Activated CD8-positive, alpha-beta memory T cell treated with anti-CD3 and anti-CD28 coated beads, Interleukin-2, amount 50 U/mL, for 1 hour (primary cell): ENCODE data around the gene TMEM120B.
"Not testable (repeated sequence)": the region's sequence is repeated elsewhere in the genome, so short reads cannot be mapped to it uniquely, and the experiment has no call there.

Experiments
- DNase-seq: peaks from one replicate; pipeline ENCODE4 v3.0.0-alpha.2; 2020; ENCODE audit errors: extremely low read depth

Gene TMEM120B

DNA sequence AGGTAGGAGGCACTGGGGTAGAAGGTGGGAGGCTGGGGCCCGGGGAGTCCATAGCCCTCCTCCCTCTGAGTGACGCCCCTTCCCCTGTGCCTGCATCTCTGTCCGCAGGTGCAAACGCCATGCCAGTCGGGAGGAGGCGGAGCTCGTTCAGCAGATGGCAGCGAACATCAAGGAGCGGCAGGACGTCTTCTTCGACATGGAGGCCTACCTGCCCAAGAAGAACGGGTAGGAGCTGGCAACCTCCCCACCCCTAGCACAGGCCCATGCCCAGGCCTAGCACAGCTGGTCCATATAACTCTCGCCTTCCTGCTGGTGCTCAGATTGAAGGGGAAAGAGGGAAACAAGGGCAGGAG, 35.6 kb downstream of the TMEM120B start:
- DNase-seq, result no peak

DNA sequence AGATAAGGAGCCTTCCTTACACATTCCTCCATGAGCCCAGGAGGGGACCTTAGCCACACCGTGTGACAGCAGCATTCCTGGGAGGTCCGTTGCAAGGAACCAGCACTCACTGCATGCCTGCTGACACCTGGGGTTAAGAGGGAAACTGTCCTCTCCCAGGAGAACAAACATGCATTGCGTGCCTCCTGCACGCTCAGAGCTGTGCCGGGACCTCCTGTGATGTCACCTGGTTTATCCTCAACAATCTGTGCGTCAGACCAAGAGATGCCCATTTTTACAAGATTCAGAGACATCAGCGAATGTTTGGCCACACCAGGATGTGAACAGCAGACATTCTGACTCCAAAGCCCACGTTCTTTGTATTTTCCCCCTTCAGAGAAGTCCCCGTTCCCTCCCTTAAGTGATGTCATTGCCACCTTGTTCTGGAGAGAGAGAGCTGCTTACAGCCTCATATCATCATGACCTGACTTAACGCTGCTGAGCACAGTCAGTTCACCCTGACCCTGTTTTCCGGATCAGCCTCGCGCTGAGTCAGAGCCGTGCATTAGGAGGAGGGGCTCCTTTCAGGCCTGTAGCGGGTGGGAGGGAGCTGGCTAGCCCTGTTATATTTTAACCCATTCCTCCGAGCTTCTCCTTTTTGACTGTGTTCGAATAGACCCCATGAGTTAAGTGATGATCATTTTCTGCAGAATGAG, 36.2 kb downstream of the TMEM120B start:
- DNase-seq, result no peak

DNA sequence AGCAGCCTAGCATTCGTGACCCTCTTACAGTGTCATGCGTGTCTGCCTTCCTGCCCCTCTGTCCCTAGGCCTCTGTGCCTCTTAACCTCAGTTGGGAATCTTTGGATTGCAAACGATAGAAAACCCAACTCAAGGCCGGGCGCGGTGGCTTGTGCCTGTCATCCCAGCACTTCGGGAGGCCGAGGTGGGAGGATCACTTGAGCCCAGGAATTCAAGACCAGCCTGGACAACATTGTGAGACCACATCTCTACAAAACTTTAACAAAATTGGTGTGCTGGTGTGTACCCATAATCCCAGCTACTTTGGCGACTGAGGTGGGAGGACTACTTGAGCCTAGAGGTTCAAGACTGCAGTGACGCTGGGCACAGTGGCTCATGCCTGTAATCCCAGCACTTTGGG, 36.7 kb downstream of the TMEM120B start:
- no peak for DNase-seq

DNA sequence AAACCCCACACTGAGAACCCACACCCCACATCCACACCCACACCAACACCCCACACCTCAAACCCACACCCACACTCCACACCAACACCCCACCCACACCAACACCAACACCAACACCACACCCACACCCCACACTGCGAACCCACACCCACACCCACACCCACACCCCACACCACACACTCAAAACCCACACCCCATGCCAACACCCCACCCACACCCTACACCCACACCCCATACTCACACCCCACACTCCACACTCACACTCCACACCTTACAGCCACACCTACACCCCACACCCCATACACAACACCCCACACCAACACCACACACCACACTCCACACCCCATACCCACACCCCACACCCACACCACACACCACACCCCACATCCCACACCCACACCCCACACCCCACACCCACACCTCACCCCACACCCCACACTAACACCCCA, 38.0 kb downstream of the TMEM120B start:
- DNase-seq, result no peak

DNA sequence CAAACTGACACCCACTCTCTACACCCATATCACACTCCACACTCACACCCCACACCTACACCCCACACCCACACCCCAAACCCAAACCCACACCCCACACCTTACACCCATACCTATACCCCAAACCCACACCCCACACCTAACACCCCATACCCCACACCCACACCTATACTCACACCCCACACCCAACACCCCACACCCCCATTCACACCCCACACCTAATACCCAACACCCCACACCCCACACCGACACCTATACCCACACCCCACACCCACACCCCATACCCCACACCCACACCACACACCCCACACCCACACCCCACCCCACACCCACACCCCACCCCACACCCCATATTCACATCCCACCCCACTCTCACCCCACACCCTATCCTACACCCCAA, 38.5 kb downstream of the TMEM120B start:
- no peak for DNase-seq

DNA sequence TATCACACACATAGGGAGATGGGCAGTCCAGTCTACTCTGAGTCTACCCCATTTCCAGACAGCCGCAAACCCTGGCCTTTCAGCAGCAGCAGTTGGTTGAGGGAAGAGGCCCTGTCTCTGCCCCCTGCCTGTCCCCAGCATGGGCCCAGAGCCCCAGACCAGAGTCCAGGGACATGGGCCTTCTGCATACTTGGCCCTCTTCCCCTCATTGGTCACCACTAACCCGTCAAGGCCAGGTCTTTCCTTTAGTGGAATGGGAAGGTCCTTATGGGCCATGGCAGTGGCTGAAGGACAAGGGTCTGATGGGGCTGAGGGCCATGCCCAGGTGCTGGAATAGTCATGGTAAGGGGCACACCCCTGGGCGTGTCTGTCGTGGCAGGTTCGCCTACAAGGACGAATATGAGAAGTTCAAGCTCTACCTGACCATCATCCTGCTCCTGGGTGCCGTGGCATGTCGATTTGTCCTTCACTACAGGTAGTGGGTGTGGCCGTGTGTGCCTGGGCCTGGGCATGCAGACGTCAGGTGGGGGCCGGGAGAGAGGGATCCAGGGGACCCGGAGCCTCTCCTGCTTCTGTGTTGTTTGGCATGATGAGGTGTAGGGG, 39.3 kb downstream of the TMEM120B start:
- no peak for DNase-seq

GRCh38 chr12:121753844-121754264, 41.3 kb downstream of the TMEM120B start:
- DNase-seq, result no peak

DNA sequence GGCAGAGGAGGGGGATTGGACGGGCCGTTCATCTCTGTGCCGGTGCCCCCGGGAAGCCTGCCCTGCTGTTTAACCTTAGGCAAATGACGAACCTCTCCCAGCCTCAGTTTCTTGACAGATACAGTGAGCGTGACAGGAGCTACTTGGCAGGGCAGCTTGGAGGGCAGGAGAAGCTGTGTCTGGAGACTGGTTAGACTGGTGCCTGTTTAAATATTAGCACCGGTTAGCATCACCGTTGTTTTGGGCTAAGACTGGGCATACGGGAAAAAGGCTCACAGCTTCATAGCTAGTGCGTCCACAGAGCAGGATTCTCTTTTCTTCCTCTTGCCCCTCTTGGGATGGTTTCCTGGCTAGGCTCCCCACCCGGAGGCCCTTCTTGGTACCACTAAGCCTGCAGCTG, 42.3 kb downstream of the TMEM120B start:
- DNase-seq, result no peak

DNA sequence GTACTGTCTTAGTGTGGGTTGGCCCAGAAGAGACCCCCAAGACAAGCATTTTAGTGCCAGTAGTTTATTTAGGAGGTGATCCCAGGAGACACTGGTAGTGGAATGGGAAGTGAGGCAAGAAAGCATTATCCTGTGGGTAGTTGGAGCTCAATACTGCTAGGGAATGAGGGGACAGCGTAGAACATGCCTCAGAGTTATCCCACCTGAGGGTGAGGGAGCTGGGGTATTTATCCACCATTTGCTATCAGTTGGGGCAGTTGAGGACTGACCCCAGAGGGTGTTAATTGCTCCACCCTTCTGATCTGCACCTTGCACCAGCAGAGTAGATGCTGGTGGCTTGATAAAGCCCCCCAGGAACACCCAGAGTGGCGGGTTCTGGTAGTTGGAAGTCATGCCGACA, 43.0 kb downstream of the TMEM120B start:
- DNase-seq, result no peak

DNA sequence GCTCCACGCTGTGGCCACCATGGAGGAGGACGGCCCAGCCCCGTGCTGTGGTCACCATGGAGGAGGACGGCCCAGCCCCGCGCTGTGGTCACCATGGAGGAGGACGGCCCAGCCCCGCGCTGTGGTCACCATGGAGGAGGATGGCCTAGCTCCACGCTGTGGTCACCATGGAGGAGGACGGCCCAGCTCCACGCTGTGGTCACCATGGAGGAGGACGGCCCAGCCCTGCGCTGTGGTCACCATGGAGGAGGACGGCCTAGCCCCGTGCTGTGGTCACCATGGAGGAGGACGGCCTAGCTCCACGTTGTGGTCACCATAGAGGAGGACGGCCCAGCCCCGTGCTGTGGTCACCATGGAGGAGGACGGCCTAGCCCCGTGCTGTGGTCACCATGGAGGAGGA, 46.0 kb downstream of the TMEM120B start:
- not testable (repeated sequence) for DNase-seq

DNA sequence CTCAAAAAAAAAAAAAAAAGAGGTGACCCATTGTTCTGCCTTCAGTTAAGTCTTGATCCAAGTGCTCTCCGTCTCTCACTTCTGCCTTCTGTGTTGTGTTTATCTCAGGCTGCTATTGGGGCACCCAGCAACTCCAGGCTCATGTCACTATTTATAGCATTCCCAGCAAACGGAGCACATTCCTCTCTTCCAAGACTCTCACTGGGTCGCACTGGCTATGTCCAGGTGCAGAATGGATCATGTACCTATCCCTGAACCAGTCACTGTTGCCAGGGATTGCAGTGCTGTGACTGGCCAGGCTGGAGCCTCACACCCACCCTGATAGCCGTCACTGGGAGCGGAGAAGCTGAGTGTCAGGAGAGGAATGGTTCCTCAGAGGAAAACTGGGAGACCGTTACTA, 49.7 kb downstream of the TMEM120B start:
- no peak for DNase-seq

DNA sequence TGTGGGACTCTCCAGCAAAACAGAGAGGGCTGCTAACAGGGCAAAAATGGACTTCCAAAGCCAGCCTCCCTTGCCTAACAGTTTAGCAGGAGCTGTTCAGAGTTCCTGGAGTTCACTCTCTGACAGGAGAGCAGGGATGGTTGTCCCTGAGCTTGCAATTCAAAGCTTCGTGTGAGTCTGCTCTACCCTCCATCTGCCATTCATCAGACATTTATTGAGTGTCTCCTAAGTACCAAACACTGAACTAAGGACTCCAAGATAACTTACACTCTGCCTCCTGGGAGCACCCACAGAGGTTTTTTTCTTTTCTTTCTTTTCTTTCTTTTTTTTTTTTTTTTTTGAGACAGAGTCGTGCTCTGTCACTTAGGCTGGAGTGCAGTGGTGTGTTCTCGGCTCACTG, 52.3 kb downstream of the TMEM120B start:
- DNase-seq, result no peak

DNA sequence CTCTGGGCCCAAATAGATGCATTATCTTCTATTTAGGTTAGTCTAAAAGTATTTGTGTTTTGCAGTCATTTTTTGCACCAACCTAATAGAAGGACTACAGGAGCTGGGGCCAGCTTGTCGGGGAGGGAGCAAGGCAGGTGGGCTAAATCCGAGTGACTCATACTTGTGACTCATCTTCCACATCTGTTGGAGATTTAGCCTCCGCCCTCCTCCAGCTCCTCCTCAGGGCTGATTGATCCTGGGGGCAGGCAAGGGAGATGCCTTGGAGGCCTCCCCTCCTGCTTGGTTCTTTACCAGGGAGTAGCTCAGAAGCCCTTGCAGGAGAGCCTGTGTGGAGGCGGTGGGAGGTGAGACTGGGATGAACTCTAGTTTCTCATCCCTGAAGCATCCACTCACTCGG, 53.0 kb downstream of the TMEM120B start:
- no peak for DNase-seq

- DNase-seq, result no peak
These were observed 53.9 kb downstream of the TMEM120B start for GRCh38 chr12:121766290-121767039.

DNA sequence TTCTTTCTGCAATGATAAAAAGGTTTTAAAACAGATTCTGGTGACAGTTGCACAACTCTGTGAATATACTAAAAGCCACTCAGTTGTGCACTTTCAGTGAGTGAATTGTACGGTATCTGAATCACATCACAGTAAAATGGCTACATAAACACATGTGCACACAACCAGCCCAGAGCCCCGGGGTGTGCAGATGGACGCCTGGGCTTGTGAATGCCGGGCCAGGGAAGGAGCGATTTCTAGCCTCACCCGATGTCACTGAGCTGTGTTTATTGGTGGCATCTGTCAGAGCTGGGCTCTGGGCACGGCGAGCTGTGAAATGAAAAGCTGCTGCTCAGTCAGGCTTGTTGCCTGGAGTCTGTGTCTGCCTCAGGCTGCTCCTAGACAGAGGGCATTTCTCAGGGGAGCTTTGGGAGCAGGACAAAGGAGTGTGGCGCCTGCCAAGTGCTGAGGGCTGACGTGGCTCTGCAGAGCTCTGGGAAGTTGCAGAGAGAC, 55.0 kb downstream of the TMEM120B start:
- no peak for DNase-seq

- DNase-seq, result no peak
These were observed 56.8 kb downstream of the TMEM120B start for GRCh38 chr12:121769297-121769830.

DNA sequence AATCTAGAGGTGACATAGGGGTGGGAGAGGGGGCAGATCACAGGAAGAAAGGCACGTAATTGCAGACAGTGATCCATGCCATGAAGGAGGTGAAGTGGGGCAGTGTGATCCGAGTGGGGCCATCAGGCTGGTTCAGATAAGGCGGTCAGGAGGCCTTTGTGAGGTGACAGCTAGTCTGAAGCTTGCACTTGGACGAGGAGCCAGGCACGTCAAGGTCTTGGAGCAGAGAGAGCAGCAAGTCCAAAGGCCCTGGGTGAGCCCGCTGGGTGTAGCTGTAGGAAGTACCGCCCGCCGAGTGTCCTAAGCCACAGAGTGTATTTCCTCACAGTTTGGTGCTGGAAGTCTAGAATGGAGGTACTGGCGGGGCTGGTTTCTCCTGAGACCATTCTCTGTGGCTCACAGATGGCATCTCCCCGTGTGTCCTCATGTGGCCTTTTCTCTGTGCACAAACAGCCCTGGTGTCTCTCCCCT, 57.3 kb downstream of the TMEM120B start:
- no peak for DNase-seq

- no peak for DNase-seq
These were observed 57.8 kb downstream of the TMEM120B start for GRCh38 chr12:121770388-121770787.

- no peak for DNase-seq
These were observed 58.5 kb downstream of the TMEM120B start for GRCh38 chr12:121770813-121771625.

DNA sequence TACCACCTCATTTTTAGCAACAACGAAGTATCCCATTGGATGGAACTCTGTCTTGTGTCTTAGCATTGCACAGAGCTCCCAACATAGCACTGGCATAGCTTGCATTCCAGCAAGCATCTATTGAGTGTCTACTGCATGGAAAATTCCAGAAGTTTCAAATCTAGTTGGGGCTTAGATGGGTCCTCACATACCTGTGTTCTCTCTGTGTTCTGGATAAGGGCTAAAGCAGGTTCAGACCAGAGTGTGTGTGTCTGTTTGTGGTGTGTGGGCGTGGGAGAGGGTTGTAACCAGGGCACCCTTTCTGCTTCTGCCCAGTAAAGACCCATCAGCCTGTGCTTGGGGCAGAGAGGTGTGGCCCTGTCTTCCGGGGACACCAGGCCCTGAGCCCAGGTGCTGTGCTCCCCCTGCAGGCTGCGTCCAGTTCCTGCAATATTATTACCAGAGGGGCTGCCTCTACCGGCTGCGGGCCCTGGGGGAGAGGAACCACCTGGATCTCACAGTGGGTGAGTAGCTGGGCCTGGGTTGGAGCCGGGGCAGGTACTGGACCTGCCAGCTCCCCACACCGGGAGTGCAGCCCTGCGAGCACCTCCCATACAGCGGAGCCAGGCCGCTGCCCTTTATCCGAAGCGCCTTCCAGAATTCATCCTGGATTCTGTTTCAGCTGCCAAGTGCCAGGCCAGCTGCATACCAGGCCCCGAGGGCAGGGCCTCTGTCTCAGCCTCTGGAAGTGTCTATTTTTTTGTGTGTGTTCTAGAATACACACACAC, 60.6 kb downstream of the TMEM120B start:
- DNase-seq, result no peak

GRCh38 chr12:121774968-121775474, 62.5 kb downstream of the TMEM120B start:
- no peak for DNase-seq
